Kidney (tissue), 14 donors: ENCODE data around the gene UGT1A9. TPM values are rescaled to one million over a fixed set of nuclear protein-coding genes. Genes with fewer than 3 reads are reported as not detected.

Source experiments
- DNase-seq, 5 donors: peaks; one replicate each; pipeline ENCODE4 v3.0.0-alpha.2; 2013 to 2020
- FAIRE-seq: peaks from 2 replicates; lab custom pipeline; 2012; peaks lifted over from hg19 to GRCh38; lab: Jason Lieb, UNC
- H3K27ac ChIP-seq, 2 donors: one replicate each; pipeline ENCODE4 v1.7.0; 2013; ENCODE audit warnings: low read depth in 2 of 2, low read length in 2 of 2, inconsistent platforms in 1 of 2
- H3K27me3 ChIP-seq: one replicate; pipeline ENCODE4 v1.7.1; 2013; ENCODE audit warnings: low read length, inconsistent platforms; ENCODE audit not compliant: control insufficient read depth, insufficient read depth
- H3K36me3 ChIP-seq, 3 donors: one replicate each; pipeline versions ENCODE4 v1.7.0 to v1.7.1; 2013; ENCODE audit warnings: low read length in 3 of 3, control low read depth in 1 of 3, inconsistent platforms in 1 of 3; ENCODE audit not compliant: insufficient read depth in 3 of 3, control insufficient read depth in 2 of 3
- H3K4me1 ChIP-seq, 3 donors: one replicate each; pipeline versions ENCODE4 v1.7.0 to v1.7.1; 2013; ENCODE audit warnings: low read length in 3 of 3, inconsistent platforms in 1 of 3, low read depth in 1 of 3; ENCODE audit not compliant: control insufficient read depth in 2 of 3, insufficient read depth in 2 of 3
- H3K4me3 ChIP-seq, 3 donors: one replicate each; pipeline versions ENCODE4 v1.7.0 to v1.8.1; 2013; ENCODE audit warnings: low read length in 3 of 3, control low read depth in 1 of 3, inconsistent platforms in 1 of 3
- H3K9ac ChIP-seq, 3 donors: one replicate each; pipeline versions ENCODE4 v1.7.0 to v1.7.1; 2013; ENCODE audit warnings: low read length in 3 of 3, control low read depth in 1 of 3, inconsistent platforms in 1 of 3
- H3K9me3 ChIP-seq, 3 donors: one replicate each; pipeline versions ENCODE4 v1.7.0 to v1.7.1; 2013; ENCODE audit warnings: low read length in 3 of 3, control low read depth in 1 of 3, inconsistent platforms in 1 of 3; ENCODE audit not compliant: control insufficient read depth in 2 of 3, insufficient read depth in 1 of 3
- CTCF ChIP-seq: IDR thresholded peaks from 3 replicates; pipeline ENCODE4 v1.5.1; 2012; ENCODE audit warnings: mild to moderate bottlenecking, moderate library complexity, borderline replicate concordance; ENCODE audit not compliant: insufficient read depth; ENCODE audit errors: extremely low read depth
- intact Hi-C: fragments of 100-400 bp; cut with DNase I; formaldehyde crosslinking; loops from one replicate; pipeline ENCODE4 v1.11.1; 2022
- polyA plus RNA-seq: library from polyadenylated mRNA; stranded (reverse); fragments of 350-450 nt; fragmentation: Illumina TruSeq; extraction: RNeasy Lipid Tissue Mini Kit (QIAGEN cat#74804); gene quantifications from one replicate; pipeline ENCODE4 v1.2.3, GENCODE V29; 2014; ENCODE audit warnings: low read depth, low replicate concordance; ENCODE audit not compliant: insufficient read depth
- total RNA-seq: library from RNA; stranded (reverse); fragmentation: NEBNext Ultra II Directional; extraction: Animal tissue kit (Norgen Biotek cat#: 25700); gene quantifications from one replicate; pipeline ENCODE4 v1.2.1, GENCODE V29; 2021
- donor health status: control.
- donor health status: control.
- donor health status: control.
- donor health status: control.
- donor health status: control.
- donor health status: DM: yes; HTN: yes; CAD: no.
- donor health status: Normal renal cell carcinoma (clear cell type).

UGT1A9 gene
- total and polyA plus RNA-seq, 2 donors from 2014 or later = 1.4 to 414 TPM

GRCh38 chr2:233656443-233656842 is 15.3 kb upstream of the UGT1A9 start:
- Histone ChIP-seq H3K9ac (no peak overlapping the region), H3K27ac (no peak overlapping the region), H3K9me3 (no peaks in the 10 kb centered on the region), H3K36me3 (no peaks in the 10 kb centered on the region), H3K4me3 (no peak overlapping the region), H3K27me3 (no peaks in the 10 kb centered on the region), H3K4me1 (no peaks in the 10 kb centered on the region)
- DNase-seq (no peak), FAIRE-seq (no peak)
- intact Hi-C loops = no loop called here
- no peak for TF ChIP-seq CTCF

- H3K9ac ChIP-seq = no peak overlapping the region
- no peak overlapping the region for H3K4me3 ChIP-seq
- H3K9me3 ChIP-seq = peaks cover 0 to 7% (median 0%) of the 10 kb centered on the region in 3 donors
- no peak for DNase-seq
- intact Hi-C loops = no loop called here
- H3K27me3 ChIP-seq = no peaks in the 10 kb centered on the region
- no peak for TF ChIP-seq CTCF
- no peak for FAIRE-seq
- H3K36me3 ChIP-seq = no peaks in the 10 kb centered on the region
- no peaks in the 10 kb centered on the region for H3K4me1 ChIP-seq
- H3K27ac ChIP-seq = no peak overlapping the region
These were observed 13.1 kb upstream of the UGT1A9 start for GRCh38 chr2:233658610-233659009.

GRCh38 chr2:233663911-233664310 is 7.8 kb upstream of the UGT1A9 start:
- Histone ChIP-seq H3K27ac (no peak overlapping the region), H3K9me3 (peaks cover 0 to 10% (median 0%) of the 10 kb centered on the region in 3 donors), H3K4me1 (no peaks in the 10 kb centered on the region), H3K4me3 (no peak overlapping the region), H3K27me3 (no peaks in the 10 kb centered on the region), H3K36me3 (no peaks in the 10 kb centered on the region), H3K9ac (no peak overlapping the region)
- intact Hi-C loops = no loop called here
- DNase-seq (no peak), FAIRE-seq (no peak)
- TF ChIP-seq CTCF = no peak
